PFSK-1 (cell line): ENCODE data around the gene EYA2.

Experiments
- POLR2AphosphoS5 ChIP-seq: IDR thresholded peaks from 2 replicates; pipeline ENCODE4 v1.6.1; 2012; ENCODE audit warnings: low read depth, mild to moderate bottlenecking, control low read depth, low read length, moderate library complexity
- TF ChIP-seq, protein P1 (sequence below), 2 experiments: IDR thresholded peaks; 2 replicates each; pipeline versions ENCODE4 v1.6.1 to v1.8.0; 2011 to 2012; ENCODE audit warnings: low read depth in 2 of 2, low read length in 2 of 2, control low read depth in 1 of 2, inconsistent platforms in 1 of 2, mild to moderate bottlenecking in 1 of 2, moderate library complexity in 1 of 2; ENCODE audit not compliant: insufficient read depth in 1 of 2

DNA sequence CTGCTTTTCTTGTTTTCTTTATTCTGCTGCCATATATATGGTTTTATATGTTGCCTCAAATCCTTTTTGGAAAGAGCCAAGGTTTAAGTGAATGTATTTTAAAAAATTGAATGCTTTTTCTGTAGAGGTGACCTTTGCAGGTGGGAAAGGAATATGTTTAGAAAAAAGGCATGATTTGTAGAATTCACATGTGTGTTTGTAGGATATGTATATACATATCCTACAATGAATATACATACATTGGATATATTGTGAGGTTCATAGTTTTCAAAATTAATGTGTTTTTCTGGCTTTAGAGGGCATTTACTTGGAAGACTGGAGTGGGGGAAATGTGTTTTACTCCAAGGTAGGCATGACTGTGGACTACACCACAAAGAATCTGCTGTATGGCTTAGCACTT is 4.0 kb upstream of the EYA2 start:
- TF ChIP-seq, protein P1, sequence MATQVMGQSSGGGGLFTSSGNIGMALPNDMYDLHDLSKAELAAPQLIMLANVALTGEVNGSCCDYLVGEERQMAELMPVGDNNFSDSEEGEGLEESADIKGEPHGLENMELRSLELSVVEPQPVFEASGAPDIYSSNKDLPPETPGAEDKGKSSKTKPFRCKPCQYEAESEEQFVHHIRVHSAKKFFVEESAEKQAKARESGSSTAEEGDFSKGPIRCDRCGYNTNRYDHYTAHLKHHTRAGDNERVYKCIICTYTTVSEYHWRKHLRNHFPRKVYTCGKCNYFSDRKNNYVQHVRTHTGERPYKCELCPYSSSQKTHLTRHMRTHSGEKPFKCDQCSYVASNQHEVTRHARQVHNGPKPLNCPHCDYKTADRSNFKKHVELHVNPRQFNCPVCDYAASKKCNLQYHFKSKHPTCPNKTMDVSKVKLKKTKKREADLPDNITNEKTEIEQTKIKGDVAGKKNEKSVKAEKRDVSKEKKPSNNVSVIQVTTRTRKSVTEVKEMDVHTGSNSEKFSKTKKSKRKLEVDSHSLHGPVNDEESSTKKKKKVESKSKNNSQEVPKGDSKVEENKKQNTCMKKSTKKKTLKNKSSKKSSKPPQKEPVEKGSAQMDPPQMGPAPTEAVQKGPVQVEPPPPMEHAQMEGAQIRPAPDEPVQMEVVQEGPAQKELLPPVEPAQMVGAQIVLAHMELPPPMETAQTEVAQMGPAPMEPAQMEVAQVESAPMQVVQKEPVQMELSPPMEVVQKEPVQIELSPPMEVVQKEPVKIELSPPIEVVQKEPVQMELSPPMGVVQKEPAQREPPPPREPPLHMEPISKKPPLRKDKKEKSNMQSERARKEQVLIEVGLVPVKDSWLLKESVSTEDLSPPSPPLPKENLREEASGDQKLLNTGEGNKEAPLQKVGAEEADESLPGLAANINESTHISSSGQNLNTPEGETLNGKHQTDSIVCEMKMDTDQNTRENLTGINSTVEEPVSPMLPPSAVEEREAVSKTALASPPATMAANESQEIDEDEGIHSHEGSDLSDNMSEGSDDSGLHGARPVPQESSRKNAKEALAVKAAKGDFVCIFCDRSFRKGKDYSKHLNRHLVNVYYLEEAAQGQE (IDR thresholded peaks at IDR 0.05; ENCODE audit: insufficient read depth in 1 of 2, low read depth in 2 of 2, low read length in 2 of 2) = no peak
- TF ChIP-seq POLR2AphosphoS5 = no peak
